Skeletal muscle tissue (tissue), 4 donors: ENCODE results near the gene CYB5R3. TPM values are rescaled to one million over a fixed set of nuclear protein-coding genes. Genes with fewer than 3 reads are reported as not detected.

Experiments used
- H3K27ac ChIP-seq: one replicate; pipeline ENCODE4 v1.7.0; 2013; ENCODE audit warnings: mild to moderate bottlenecking, low read depth, low read length, inconsistent platforms
- H3K27me3 ChIP-seq, 3 donors: one replicate each; pipeline ENCODE4 v1.7.0; 2013; ENCODE audit warnings: low read length in 3 of 3; ENCODE audit not compliant: control insufficient read depth in 3 of 3, insufficient read depth in 3 of 3
- H3K36me3 ChIP-seq, 3 donors: one replicate each; pipeline ENCODE4 v1.7.0; 2013; ENCODE audit warnings: low read length in 3 of 3; ENCODE audit not compliant: control insufficient read depth in 3 of 3, insufficient read depth in 3 of 3
- H3K4me1 ChIP-seq, 3 donors: one replicate each; pipeline ENCODE4 v1.7.0; 2013; ENCODE audit warnings: low read length in 3 of 3, mild to moderate bottlenecking in 3 of 3; ENCODE audit not compliant: control insufficient read depth in 3 of 3, insufficient read depth in 3 of 3
- H3K4me3 ChIP-seq, 3 donors: one replicate each; pipeline ENCODE4 v1.7.0; 2013; ENCODE audit warnings: low read length in 3 of 3
- H3K9ac ChIP-seq, 3 donors: one replicate each; pipeline ENCODE4 v1.7.0; 2013; ENCODE audit warnings: low read length in 3 of 3, mild to moderate bottlenecking in 3 of 3, moderate library complexity in 2 of 3, low read depth in 1 of 3
- H3K9me3 ChIP-seq, 3 donors: one replicate each; pipeline ENCODE4 v1.7.0; 2013; ENCODE audit warnings: low read length in 3 of 3; ENCODE audit not compliant: control insufficient read depth in 3 of 3
- total RNA-seq: library from RNA; depleted of rRNA; stranded (reverse); fragments of >200 nt; gene quantifications from one replicate; pipeline ENCODE4 v1.2.3, GENCODE V29; 2014
- donor health status: Osteomylitis.

CYB5R3 gene
- 28.7 TPM for total RNA-seq

- Histone ChIP-seq H3K27ac (peak within 1 kb of the TSS; percentile 95), H3K36me3 (no peaks in the 10 kb centered on the region)
Measured at GRCh38 chr22:42649246-42650099, at the start of gene CYB5R3. Gene CYB5R3 (minus strand): TSS chr22:42649392. CDS start chr22:42649315, 77 bp downstream.

DNA sequence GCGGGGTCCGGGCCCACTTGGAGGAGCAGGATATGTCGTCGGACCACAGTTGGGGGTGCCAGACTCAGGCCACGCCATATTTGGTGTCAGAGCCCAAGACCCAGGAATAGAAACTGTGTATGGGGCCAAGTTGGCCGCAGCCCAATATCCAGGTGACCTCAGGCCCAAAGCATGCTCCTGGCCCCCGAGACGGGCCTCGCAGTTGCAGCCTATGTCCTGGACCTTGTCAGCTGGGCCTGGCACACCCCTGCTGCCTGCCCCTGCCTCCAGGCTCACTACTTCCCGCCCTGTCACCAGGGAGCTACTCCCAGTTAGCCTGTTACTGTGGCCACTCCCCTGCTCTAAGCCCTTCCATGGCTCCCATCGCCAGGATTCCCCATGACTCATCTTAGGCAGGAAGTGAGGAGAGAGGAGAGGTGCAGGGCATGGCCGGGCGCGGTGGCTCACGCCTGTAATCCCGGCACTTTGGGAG lies 48.4 kb upstream of the CYB5R3 start:
- Histone ChIP-seq H3K36me3 (peaks cover 12 to 15% (median 13%) of the 10 kb centered on the region in 3 donors), H3K9ac (peak overlapping the region; percentile 18 to 72 (median 51)), H3K4me1 (peaks cover 66 to 77% (median 74%) of the 10 kb centered on the region in 3 donors), H3K9me3 (no peaks in the 10 kb centered on the region), H3K27ac (peak overlapping the region; percentile 97), H3K27me3 (no peaks in the 10 kb centered on the region), H3K4me3 (no peak overlapping the region)

More at GRCh38 chr22:42649246-42650099, at the start of gene CYB5R3:
- no peaks in the 10 kb centered on the region for H3K9me3 ChIP-seq
- peak within 1 kb of the TSS; percentile 98 to 99 (median 99) for H3K4me3 ChIP-seq
- peaks cover 42 to 45% (median 42%) of the 10 kb centered on the region in 3 donors for H3K4me1 ChIP-seq
- H3K27me3 ChIP-seq = no peaks in the 10 kb centered on the region
- H3K9ac ChIP-seq = peak within 1 kb of the TSS; percentile 96 to 99 (median 98)

GRCh38 chr22:42696331-42696967 lies 47.3 kb upstream of the CYB5R3 start:
- peak overlapping the region in 1 of 3 donors; percentile 35 for H3K4me3 ChIP-seq
- H3K9me3 ChIP-seq = no peaks in the 10 kb centered on the region
- H3K36me3 ChIP-seq = peaks cover 13 to 16% (median 16%) of the 10 kb centered on the region in 3 donors
- peak overlapping the region in 2 of 3 donors; percentile 30 to 62 for H3K9ac ChIP-seq
- peaks cover 62 to 76% (median 70%) of the 10 kb centered on the region in 3 donors for H3K4me1 ChIP-seq
- no peaks in the 10 kb centered on the region for H3K27me3 ChIP-seq
- H3K27ac ChIP-seq = peak overlapping the region; percentile 97

- Histone ChIP-seq H3K4me3 (peak overlapping the region in 1 of 3 donors; percentile 45), H3K27ac (peak overlapping the region; percentile 97), H3K27me3 (no peaks in the 10 kb centered on the region), H3K9me3 (no peaks in the 10 kb centered on the region), H3K36me3 (peaks cover 15 to 16% (median 16%) of the 10 kb centered on the region in 3 donors), H3K4me1 (peaks cover 62 to 71% (median 63%) of the 10 kb centered on the region in 3 donors), H3K9ac (peak overlapping the region; percentile 53 to 68 (median 59))
Measured at GRCh38 chr22:42695294-42695693, 46.1 kb upstream of the CYB5R3 start.

DNA sequence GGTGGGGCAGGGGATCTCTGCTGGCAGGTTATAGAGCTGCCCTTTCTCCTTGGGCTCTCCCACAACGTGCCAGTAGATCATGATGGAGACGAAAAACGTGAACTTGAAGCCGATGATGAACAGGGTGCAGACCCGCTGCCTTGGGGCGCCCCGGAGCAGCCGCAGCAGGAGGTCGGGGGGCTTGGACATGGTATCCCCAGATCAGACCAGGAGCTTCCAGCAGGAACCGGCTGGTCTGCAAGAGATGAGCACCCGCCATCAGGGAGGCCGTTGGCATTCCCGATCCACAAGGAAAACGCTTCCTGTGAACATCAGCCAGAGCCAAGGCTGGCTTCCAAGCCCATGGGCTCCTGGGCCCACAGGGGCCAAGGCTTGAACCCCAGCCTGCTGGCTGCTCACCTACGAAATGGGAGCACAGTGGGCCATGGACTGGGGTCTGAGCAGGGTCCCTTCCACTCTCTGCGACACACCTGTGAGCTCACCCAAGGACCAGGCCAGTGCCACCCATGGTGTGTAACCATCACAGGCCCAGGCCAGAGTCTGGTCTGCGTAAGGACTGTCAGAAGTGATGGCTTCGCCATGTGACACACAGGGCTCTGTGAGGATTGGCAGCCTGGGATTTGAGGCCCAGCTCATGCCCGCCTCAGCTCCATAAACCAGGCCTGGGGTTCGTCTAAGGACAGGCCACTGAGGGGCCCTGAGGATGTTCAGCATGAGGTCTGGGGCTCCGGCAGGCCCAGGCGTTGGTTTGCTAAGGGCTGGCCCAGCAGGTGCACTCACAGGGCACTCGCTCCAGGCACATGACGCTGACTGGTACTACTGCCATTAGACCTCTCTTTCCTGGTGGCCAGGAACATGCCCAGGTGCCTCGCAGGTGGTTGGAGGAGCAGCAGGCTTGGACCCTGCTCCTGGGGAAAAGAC lies 44.8 kb upstream of the CYB5R3 start:
- Histone ChIP-seq H3K4me1 (peaks cover 64 to 70% (median 64%) of the 10 kb centered on the region in 3 donors), H3K27me3 (no peaks in the 10 kb centered on the region), H3K36me3 (peaks cover 15 to 16% (median 16%) of the 10 kb centered on the region in 3 donors), H3K9me3 (no peaks in the 10 kb centered on the region), H3K27ac (peak overlapping the region; percentile 97), H3K4me3 (no peak overlapping the region), H3K9ac (peak overlapping the region in 2 of 3 donors; percentile 13 to 68)

DNA sequence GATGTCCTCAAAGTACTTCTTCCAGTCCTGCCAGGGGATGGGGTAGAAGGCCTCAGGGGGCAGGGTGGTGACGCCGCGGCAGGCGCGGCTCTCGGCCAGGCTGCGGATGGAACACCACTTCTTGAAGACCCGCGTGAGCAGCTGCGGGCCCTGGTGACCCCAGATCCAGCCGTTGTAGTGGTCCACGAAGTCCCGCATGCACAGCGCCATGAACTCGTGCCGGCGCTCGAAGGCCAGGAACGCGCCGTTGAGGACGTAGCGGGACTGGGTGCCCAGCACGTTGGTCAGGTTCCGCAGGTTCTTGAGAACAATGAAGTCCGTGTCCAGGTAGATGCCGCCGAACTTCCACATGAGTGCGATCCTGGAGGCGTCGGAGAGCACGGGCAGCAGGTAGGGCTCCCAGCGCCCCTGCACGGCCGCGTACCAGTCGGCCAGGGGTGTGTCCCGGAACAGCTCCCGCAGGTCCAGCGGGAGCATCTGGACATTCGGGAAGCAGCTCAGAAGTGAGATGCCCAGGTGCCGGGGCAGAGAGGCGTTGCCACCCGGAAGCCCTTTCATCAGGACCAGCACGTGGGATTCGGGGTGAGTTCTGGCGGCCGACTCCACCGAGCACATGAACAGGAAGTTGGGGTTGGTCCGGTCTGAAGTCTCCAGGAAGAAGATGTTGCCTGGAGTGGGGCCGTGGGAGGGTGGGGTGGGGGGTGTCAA lies 44.0 kb upstream of the CYB5R3 start:
- Histone ChIP-seq H3K4me3 (no peak overlapping the region), H3K4me1 (peaks cover 61 to 68% (median 63%) of the 10 kb centered on the region in 3 donors), H3K27ac (no peak overlapping the region), H3K9ac (no peak overlapping the region), H3K27me3 (no peaks in the 10 kb centered on the region), H3K36me3 (peaks cover 15 to 16% (median 16%) of the 10 kb centered on the region in 3 donors), H3K9me3 (no peaks in the 10 kb centered on the region)

DNA sequence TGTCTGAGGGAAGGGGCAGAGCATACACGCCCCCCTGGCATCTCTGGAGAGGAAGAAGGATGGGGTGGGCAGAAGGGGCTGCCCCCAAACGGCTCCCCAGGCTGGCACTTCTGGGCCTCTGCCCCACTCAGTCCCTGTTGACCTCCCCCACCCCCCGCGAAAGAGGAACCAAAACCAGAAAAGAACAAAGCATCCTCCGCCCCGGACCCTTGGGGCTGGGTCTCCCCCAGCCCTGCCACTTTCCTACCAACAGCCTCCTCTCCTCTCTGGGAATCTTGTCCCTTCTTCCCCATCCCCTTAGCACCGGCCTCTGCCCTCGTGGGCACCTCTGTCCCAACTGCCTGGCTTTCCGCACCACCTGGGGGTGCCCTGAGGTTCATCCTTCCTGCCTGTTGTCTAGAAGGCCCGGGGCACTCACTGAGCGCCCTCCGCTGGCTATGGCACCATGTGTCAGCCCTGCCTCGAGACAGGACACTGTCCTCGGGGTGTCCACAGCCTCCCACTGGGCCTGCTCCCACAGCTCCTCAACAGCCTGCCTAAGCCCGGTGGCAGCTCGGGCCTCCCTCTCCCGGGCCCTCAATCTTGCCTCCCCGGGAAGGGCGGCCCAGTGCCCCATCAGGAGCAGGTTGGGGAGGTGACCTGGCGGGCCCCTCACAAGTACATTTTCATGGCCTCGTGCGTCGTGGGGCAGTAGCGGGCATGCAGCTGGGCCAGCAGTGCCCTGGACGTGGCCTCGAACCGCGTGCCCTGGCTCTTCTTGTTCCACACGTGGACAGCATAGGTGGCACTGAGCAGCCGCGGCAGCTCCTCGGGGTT lies 43.3 kb upstream of the CYB5R3 start:
- Histone ChIP-seq H3K9ac (no peak overlapping the region), H3K27ac (peak overlapping the region; percentile 12), H3K9me3 (no peaks in the 10 kb centered on the region), H3K4me3 (no peak overlapping the region), H3K27me3 (no peaks in the 10 kb centered on the region), H3K36me3 (peaks cover 15 to 16% (median 16%) of the 10 kb centered on the region in 3 donors), H3K4me1 (peaks cover 62 to 68% (median 63%) of the 10 kb centered on the region in 3 donors)

DNA sequence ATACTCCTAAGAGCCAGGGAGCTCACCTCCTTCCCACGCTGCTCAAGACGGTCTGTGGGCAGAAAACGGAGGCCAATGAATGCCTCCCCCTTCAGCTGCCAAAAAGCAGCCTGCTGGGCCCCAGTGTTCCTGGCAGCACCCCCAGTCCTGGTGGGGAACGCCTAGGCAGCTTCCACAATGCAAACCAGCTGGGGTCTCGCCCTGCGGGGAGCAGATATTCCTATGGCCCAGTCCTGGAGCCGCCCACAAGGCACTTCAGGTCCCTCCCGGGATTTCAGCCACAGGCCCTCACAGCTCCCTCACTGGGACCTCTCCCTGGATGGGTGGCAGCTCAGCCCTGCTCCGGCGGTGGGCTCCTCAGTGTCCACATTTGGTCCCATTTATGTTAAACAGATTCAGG lies 42.2 kb upstream of the CYB5R3 start:
- Histone ChIP-seq H3K36me3 (peaks cover 15 to 16% (median 16%) of the 10 kb centered on the region in 3 donors), H3K4me3 (no peak overlapping the region), H3K27me3 (no peaks in the 10 kb centered on the region), H3K4me1 (peaks cover 62 to 68% (median 63%) of the 10 kb centered on the region in 3 donors), H3K9ac (peak overlapping the region in 2 of 3 donors; percentile 40 to 57), H3K9me3 (no peaks in the 10 kb centered on the region), H3K27ac (peak overlapping the region; percentile 12)
